Stimulated activated CD8-positive, alpha-beta memory T cell treated with anti-CD3 and anti-CD28 coated beads, Interleukin-15, amount 100 ng/mL, for 4 hours (primary cell): ENCODE data around the gene SYTL5.
"Not testable (repeated sequence)": the region's sequence is repeated elsewhere in the genome, so short reads cannot be mapped to it uniquely, and the experiment has no call there.

Source experiments
- DNase-seq, 2 donors: peaks; one replicate each; pipeline ENCODE4 v3.0.0-alpha.2; 2020; ENCODE audit warnings: low read depth in 2 of 2

Gene SYTL5

GRCh38 chrX:38006291-38006690 is at the start of gene SYTL5:
Gene SYTL5, plus strand, starts transcription at chrX:38006553. Its CDS starts 27,337 bp downstream, at chrX:38033890.
- DNase-seq = no peak

- no peak for DNase-seq
These were observed 47.7 kb upstream of the SYTL5 start for GRCh38 chrX:37958525-37959211.

- no peak for DNase-seq
These were observed 46.9 kb upstream of the SYTL5 start for GRCh38 chrX:37959212-37960021.

- no peak for DNase-seq
These were observed 45.2 kb upstream of the SYTL5 start for GRCh38 chrX:37961118-37961517.

- DNase-seq = no peak
These were observed 38.6 kb upstream of the SYTL5 start for GRCh38 chrX:37967714-37968113.

- DNase-seq = no peak
These were observed 30.9 kb upstream of the SYTL5 start for GRCh38 chrX:37975421-37975820.

- no peak for DNase-seq
These were observed 30.2 kb upstream of the SYTL5 start for GRCh38 chrX:37976153-37976552.

- no peak for DNase-seq
These were observed 21.5 kb upstream of the SYTL5 start for GRCh38 chrX:37984880-37985279.

GRCh38 chrX:37986893-37987292 is 19.5 kb upstream of the SYTL5 start:
- no peak for DNase-seq

- DNase-seq = no peak
These were observed 17.0 kb upstream of the SYTL5 start for GRCh38 chrX:37989304-37989703.

- not testable (repeated sequence) for DNase-seq
These were observed 15.1 kb upstream of the SYTL5 start for GRCh38 chrX:37991303-37991702.

- no peak for DNase-seq
These were observed 13.2 kb upstream of the SYTL5 start for GRCh38 chrX:37993176-37993575.

- no peak for DNase-seq
These were observed 12.3 kb upstream of the SYTL5 start for GRCh38 chrX:37993837-37994619.

- no peak for DNase-seq
These were observed 10.9 kb upstream of the SYTL5 start for GRCh38 chrX:37995428-37995827.

GRCh38 chrX:37997096-37997495 is 9.3 kb upstream of the SYTL5 start:
- DNase-seq = no peak

GRCh38 chrX:37998586-37999262 is 7.6 kb upstream of the SYTL5 start:
- DNase-seq = no peak

GRCh38 chrX:38000706-38001105 is 5.6 kb upstream of the SYTL5 start:
- no peak for DNase-seq

GRCh38 chrX:38004046-38004445 is 2.3 kb upstream of the SYTL5 start:
- no peak for DNase-seq

- no peak for DNase-seq
These were observed 425 bp downstream of the SYTL5 start for GRCh38 chrX:38006778-38007177.

- DNase-seq = no peak
These were observed 2.3 kb downstream of the SYTL5 start for GRCh38 chrX:38008658-38009057.

GRCh38 chrX:38009641-38010040 is 3.3 kb downstream of the SYTL5 start:
- DNase-seq = no peak
